ENCODE results near the gene HRCT1. TPM values are rescaled to one million over a fixed set of nuclear protein-coding genes. Genes with fewer than 3 reads are reported as not detected.
"Not testable (repeated sequence)": the region's sequence is repeated elsewhere in the genome, so short reads cannot be mapped to it uniquely, and the experiment has no call there.

HRCT1 gene
- total RNA-seq, 3 donors from 2014 or later, result 3.4 to 16.0 (median 12.8) TPM

- H3K4me1 ChIP-seq, result peaks cover 31 to 45% of the 10 kb centered on the region in 2 donors
- no peaks in the 10 kb centered on the region for H3K36me3 ChIP-seq
- intact Hi-C loops (cut with DNase I; ENCODE audit: low total_unique reads), result loop anchor here (5.0 kb wide), 1 partner anchor 1789 kb away; no protein-coding TSS in a partner anchor
Measured at GRCh38 chr9:35911690-35912089, 5.7 kb downstream of the HRCT1 start.

GRCh38 chr9:35912791-35913400 is 6.9 kb downstream of the HRCT1 start:
- Histone ChIP-seq H3K4me3 (peak overlapping the region in 2 of 3 donors; percentile 11 to 23), H3K36me3 (no peaks in the 10 kb centered on the region), H3K27me3 (no peaks in the 10 kb centered on the region), H3K9me3 (no peaks in the 10 kb centered on the region), H3K4me1 (peaks cover 20 to 34% of the 10 kb centered on the region in 2 donors), H3K27ac (peak overlapping the region in 1 of 2 donors; percentile 48)
- no peak for TF ChIP-seq CTCF (IDR thresholded peaks at IDR 0.05)
- no peak for TF ChIP-seq POLR2A (IDR thresholded peaks at IDR 0.05)
- no peak for TF ChIP-seq POLR2AphosphoS5 (IDR thresholded peaks at IDR 0.05)
- intact Hi-C loops (cut with DNase I; ENCODE audit: low total_unique reads), result loop anchor here (5.0 kb wide), 1 partner anchor 1791 kb away; no protein-coding TSS in a partner anchor
- DNase-seq (ENCODE audit: low spot score in 2 of 2), result no peak

More at GRCh38 chr9:35911690-35912089, 5.7 kb downstream of the HRCT1 start:
- Histone ChIP-seq H3K27me3 (no peaks in the 10 kb centered on the region), H3K4me3 (peak overlapping the region; percentile 4 to 34 (median 11)), H3K27ac (peak overlapping the region; percentile 95 to 100), H3K9me3 (no peaks in the 10 kb centered on the region)
- TF ChIP-seq CTCF (IDR thresholded peaks at IDR 0.05) (no peak), POLR2AphosphoS5 (IDR thresholded peaks at IDR 0.05) (no peak)
- no peak for DNase-seq (ENCODE audit: low spot score in 2 of 2)

- peak overlapping the region in 1 of 2 donors; percentile 48 for H3K27ac ChIP-seq
- H3K27me3 ChIP-seq; H3K36me3 ChIP-seq; DNase-seq (ENCODE audit: low spot score in 2 of 2); H3K9me3 ChIP-seq; H3K4me3 ChIP-seq: not testable (repeated sequence)
- H3K4me1 ChIP-seq, result peaks cover 15 to 28% of the 10 kb centered on the region in 2 donors
- intact Hi-C loops (cut with DNase I; ENCODE audit: low total_unique reads), result loop anchor here (5.0 kb wide), 1 partner anchor 1791 kb away; no protein-coding TSS in a partner anchor
Measured at GRCh38 chr9:35913429-35913828, 7.4 kb downstream of the HRCT1 start.

GRCh38 chr9:35914301-35914807 is 8.4 kb downstream of the HRCT1 start:
- no peaks in the 10 kb centered on the region for H3K36me3 ChIP-seq
- H3K4me1 ChIP-seq, result peaks cover 5 to 19% of the 10 kb centered on the region in 2 donors
- no peak overlapping the region for H3K4me3 ChIP-seq
- H3K27ac ChIP-seq, result peak overlapping the region; percentile 77 to 90
- no peaks in the 10 kb centered on the region for H3K9me3 ChIP-seq
- TF ChIP-seq POLR2AphosphoS5 (IDR thresholded peaks at IDR 0.05), result peak; percentile 25 to 46 (median 33)
- no peak for TF ChIP-seq POLR2A (IDR thresholded peaks at IDR 0.05)
- DNase-seq (ENCODE audit: low spot score in 2 of 2), result peak in 1 of 2 donors; percentile 88
- intact Hi-C loops (cut with DNase I; ENCODE audit: low total_unique reads), result loop anchor here (5.0 kb wide), 1 partner anchor 1792 kb away; no protein-coding TSS in a partner anchor
- H3K27me3 ChIP-seq, result no peaks in the 10 kb centered on the region

- Histone ChIP-seq H3K9me3 (no peaks in the 10 kb centered on the region), H3K4me3 (peak overlapping the region in 1 of 3 donors; percentile 31), H3K27ac (peak overlapping the region; percentile 77 to 90), H3K4me1 (peaks cover 0 to 5% of the 10 kb centered on the region in 2 donors), H3K27me3 (no peaks in the 10 kb centered on the region), H3K36me3 (no peaks in the 10 kb centered on the region)
- TF ChIP-seq POLR2AphosphoS5 (IDR thresholded peaks at IDR 0.05) (no peak), CTCF (IDR thresholded peaks at IDR 0.05) (no peak), POLR2A (IDR thresholded peaks at IDR 0.05) (no peak)
- intact Hi-C loops (cut with DNase I; ENCODE audit: low total_unique reads), result no loop called here
- peak in 1 of 2 donors; percentile 83 for DNase-seq (ENCODE audit: low spot score in 2 of 2)
Measured at GRCh38 chr9:35915681-35916294, 9.8 kb downstream of the HRCT1 start.

GRCh38 chr9:35917261-35917660 is 11.3 kb downstream of the HRCT1 start:
- Histone ChIP-seq H3K9me3 (no peaks in the 10 kb centered on the region), H3K36me3 (no peaks in the 10 kb centered on the region), H3K27ac (peak overlapping the region; percentile 77 to 90), H3K4me3 (no peak overlapping the region), H3K4me1 (peaks cover 0 to 5% of the 10 kb centered on the region in 2 donors), H3K27me3 (no peaks in the 10 kb centered on the region)
- DNase-seq (ENCODE audit: low spot score in 2 of 2), result no peak
- no peak for TF ChIP-seq POLR2A (IDR thresholded peaks at IDR 0.05)
- no peak for TF ChIP-seq POLR2AphosphoS5 (IDR thresholded peaks at IDR 0.05)
- no peak for TF ChIP-seq CTCF (IDR thresholded peaks at IDR 0.05)
- intact Hi-C loops (cut with DNase I; ENCODE audit: low total_unique reads), result no loop called here

All from breast epithelium (tissue), 4 donors.